ENCODE measurements around the gene NNT.
"Not testable (repeated sequence)": the region's sequence is repeated elsewhere in the genome, so short reads cannot be mapped to it uniquely, and the experiment has no call there.

NNT gene

DNA sequence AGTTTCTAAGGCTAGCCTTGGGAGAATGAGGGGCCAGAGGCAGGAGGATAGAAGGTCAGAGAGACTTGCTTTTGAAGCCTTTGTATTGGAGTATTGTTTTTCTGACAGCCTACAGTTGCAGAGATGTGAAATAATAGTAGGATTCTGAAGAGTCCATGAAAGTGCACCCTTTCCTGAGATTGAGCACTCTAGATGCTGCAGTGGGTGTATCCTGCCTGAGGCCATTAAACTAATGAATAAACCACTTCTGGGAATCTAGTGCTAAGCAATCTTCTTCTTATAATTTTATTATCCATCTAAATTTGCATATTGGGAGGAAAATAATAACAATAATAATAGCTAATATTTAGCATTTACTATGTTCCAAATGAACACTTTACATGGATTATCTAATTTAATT lies 19.3 kb upstream of the NNT start:
- DNase-seq = no peak

GRCh38 chr5:43584166-43584699 lies 18.7 kb upstream of the NNT start:
- DNase-seq = no peak

DNA sequence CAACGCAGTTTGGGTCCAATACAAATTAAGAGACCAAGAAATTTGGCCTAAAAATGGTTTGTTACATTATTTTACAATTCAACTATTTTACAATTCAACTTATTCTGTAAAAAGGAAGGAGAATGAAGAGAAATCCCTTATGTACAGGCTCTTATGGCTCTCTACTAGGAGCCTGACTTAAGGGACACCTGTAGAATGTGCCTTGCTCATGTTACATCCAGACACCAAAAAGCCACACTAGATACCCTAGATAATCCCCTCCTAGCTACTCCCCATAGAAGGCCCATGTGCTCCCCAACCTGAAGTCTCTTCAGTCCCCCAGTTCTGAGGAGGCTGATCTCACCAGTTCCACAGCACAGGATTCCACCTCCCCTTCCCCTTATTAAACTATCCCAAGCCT lies 14.1 kb upstream of the NNT start:
- DNase-seq = no peak

DNA sequence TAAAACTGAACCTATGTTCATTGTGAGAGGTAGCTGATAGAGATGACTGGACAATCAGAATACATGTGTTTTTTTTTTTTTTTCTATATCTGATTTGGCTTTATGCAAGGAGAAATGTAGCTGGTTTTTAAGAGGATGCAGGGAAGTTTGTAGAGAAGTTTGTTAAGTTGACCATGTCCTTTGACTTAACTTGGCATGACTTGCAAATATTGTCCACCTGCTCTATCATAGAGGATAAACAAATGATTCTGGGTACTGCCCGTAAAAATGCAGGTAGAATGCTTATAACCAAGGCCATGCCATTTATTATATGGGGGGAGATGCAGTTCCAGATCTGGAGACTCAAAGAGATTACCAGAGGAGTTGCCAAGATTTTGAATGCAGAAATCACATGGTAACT lies 13.7 kb upstream of the NNT start:
- DNase-seq = no peak

DNA sequence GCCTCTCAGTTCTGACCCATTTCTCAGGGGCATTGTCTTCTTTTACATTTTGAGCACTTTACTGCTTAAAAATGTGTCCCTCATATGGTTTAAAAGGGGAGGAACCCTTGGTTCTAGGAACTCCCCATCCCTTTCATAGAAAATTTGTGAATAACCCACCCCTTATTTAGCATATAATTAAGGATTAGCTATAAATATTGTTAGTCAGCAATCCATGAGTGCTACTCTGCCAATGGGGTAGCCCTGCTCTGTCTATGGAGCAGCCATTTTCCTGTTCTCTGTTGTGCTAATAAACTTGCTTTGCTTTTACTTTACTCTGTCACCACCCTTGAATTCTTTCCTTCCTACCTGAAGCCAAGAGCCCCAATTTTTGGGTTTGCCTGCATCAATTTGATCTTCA lies 12.3 kb upstream of the NNT start:
- no peak for DNase-seq

- no peak for DNase-seq
Observed at GRCh38 chr5:43592363-43592762, 10.6 kb upstream of the NNT start.

GRCh38 chr5:43598927-43599326 lies 4.1 kb upstream of the NNT start:
- DNase-seq = not testable (repeated sequence)

DNA sequence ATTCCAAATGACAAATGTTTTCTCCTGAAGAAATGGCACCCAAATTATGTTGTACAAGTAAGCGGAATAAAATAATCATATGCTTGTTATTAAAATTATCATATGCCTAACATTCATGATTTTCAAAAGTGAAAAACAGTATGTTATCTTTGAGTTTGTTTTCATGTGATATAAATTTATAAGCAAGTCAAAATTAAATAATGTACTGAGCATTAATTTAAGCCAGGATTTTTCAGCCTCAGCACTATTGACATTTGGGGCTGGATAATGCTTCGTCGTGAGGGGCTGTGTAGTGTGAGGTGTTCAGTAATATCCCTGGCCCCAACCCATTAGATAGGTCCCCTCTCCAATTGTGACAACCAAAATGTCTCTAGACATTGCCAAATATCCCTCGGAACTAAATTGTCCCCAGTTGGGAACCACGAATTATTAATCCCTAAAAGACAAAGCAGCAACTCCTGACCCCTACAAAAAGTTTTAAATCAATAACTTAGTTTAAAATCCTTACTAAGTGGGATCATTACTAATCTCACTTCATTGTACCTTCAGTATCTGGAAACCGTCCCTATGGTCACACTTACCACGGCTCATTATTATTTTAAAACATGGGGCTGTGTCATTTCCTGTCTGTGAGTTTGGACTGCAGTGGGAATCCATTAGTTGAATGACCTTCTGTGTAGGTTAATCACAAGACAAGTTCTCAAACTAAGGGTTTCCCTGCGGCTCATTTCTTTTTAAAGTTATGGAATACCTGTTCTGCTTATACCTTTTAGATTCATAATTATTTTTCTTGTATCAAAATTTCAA lies 1.3 kb upstream of the NNT start:
- no peak for DNase-seq

- peak; percentile 83 for DNase-seq
Observed at GRCh38 chr5:43603344-43604217, 601 bp downstream of the NNT start.

- DNase-seq = no peak
Observed at GRCh38 chr5:43604699-43605098, 1.7 kb downstream of the NNT start.

DNA sequence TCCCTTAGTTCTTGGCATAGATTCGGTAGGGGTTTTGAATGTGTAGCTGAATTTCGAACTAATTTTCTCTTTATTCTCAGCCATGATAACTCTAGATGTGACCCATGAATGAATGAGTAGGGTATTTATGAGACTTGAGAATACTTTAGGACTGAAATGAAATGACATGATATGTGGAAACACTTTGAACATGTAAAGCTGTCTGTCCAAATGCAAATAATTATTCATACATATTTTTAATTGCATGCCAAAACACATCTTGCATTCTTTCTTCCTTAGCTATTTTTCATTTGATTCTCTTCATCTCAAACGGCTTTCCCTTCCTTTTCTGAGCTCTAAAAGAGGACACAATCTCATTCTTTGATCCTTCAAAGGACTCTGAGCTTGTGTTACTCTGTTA lies 3.4 kb downstream of the NNT start:
- no peak for DNase-seq

GRCh38 chr5:43608406-43608805 lies 5.4 kb downstream of the NNT start:
- DNase-seq = no peak

GRCh38 chr5:43609752-43610151 lies 6.8 kb downstream of the NNT start:
- DNase-seq = no peak

- no peak for DNase-seq
Observed at GRCh38 chr5:43613370-43613769, 10.4 kb downstream of the NNT start.

DNA sequence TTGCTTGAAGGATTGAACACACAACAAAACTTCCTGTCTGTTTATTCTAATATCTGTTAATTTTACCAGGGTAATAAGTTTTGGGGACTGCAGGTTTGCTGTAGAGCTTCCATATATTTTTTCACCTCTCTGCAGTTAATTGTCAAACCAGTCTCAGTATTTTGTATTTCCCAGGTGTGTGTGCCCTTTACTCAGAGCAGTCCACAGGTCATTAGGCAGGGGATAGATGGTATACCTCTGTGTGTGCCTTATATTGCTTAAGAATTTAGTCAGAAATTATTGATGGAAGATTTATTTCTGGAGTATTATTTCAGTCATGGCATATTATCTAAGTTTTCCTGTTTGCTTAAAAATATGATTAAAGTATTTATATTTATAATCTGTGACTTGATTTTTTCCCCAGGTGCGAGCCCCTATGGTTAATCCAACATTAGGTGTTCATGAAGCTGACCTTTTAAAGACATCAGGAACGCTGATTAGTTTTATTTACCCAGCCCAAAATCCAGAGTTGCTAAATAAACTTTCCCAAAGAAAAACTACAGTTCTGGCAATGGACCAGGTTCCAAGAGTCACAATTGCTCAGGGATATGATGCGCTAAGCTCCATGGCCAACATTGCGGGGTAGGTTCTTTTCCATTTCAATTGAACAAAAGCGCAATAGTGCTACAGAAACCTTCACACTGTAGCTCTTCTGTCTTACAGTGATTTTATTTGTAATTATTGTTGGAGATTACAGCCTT lies 12.6 kb downstream of the NNT start:
- DNase-seq = no peak

GRCh38 chr5:43616535-43616934 lies 13.6 kb downstream of the NNT start:
- DNase-seq = no peak

- DNase-seq = no peak
Observed at GRCh38 chr5:43619380-43619779, 16.4 kb downstream of the NNT start.

- no peak for DNase-seq
Observed at GRCh38 chr5:43619911-43620310, 16.9 kb downstream of the NNT start.

- DNase-seq = no peak
Observed at GRCh38 chr5:43620944-43621505, 18.0 kb downstream of the NNT start.

GRCh38 chr5:43622074-43622473 lies 19.1 kb downstream of the NNT start:
- no peak for DNase-seq

DNA sequence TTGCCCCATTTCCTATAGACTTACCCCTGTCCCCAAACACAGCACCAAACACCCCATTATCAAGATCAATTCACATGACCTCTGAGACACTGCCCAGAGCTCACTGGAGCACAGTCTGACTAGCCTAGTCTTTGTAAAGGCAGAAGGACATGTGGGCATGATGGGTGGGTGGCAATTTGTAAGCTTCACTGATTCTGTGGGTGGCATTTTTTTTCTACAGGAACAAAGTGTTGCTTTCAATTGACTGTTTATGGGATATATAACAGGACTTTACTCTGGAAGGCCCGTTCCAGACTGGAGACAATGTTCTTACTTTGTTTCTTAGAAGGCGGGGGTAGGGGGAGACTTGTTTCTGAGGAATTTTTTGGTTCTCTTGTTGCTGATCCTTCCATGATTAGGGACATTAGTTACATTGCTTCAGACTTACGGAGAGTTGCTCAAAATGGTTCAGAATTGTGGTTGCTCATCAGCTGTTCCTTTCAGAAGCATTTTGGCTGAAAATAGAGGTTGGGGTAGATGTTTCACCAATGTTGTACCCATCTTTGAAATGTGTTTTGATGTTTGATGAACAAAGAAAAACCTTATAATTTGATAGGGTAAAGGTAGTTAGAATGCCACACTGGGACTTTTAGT lies 20.2 kb downstream of the NNT start:
- no peak for DNase-seq

GRCh38 chr5:43627028-43627427 lies 24.0 kb downstream of the NNT start:
- no peak for DNase-seq

Data from activated CD8-positive, alpha-beta memory T cell treated with anti-CD3 and anti-CD28 coated beads, Interleukin-2, amount 50 U/mL, for 48 hours (primary cell).